Measurements from ENCODE around the gene PSMC3.

Gene PSMC3

DNA sequence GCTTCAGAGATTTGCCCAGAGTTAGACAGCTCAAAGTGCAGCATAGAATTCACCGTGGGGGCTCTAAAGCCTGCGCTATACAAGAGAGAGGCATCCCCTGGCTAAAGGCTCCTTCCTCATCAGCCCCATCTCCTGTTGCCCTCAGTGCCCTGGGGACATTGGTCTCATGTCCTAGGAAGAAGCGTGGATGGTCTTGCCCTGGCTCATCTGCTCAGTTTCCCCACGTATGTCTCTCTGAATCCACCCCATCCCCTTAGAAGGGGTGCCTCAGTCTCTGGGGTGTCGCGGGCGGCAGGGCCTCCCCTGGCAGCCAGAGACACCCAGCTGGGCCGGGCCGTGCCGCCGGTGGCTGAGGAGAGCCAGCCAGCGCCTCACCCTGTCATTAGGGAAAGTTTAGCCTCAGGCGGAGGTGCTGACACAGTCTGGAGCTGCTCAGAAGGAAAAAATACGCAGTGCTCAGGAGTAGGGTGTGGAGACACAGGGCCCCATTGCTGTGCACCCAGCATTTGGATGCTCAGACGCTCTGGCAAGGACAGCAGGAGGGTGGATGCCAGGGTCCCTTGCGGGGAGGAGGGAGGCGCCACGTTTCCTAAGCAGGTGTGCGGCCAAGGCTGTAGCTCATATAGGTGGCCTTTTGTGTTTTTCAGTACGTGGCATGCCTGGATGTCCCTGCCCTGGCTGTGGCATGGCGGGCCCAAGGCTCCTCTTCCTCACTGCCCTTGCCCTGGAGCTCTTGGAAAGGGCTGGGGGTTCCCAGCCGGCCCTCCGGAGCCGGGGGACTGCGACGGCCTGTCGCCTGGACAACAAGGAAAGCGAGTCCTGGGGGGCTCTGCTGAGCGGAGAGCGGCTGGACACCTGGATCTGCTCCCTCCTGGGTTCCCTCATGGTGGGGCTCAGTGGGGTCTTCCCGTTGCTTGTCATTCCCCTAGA lies 16.5 kb downstream of the PSMC3 start:
- no peak for TF ChIP-seq SIN3A (IDR thresholded peaks at IDR 0.05; ENCODE audit: borderline replicate concordance, insufficient read depth, low read length)
- TF ChIP-seq TAF1 (IDR thresholded peaks at IDR 0.05; ENCODE audit: borderline replicate concordance, insufficient read depth, low read length), result no peak
- no peak for TF ChIP-seq POLR2AphosphoS5 (IDR thresholded peaks at IDR 0.05; ENCODE audit: low read depth, low read length)
- TF ChIP-seq, protein P1, sequence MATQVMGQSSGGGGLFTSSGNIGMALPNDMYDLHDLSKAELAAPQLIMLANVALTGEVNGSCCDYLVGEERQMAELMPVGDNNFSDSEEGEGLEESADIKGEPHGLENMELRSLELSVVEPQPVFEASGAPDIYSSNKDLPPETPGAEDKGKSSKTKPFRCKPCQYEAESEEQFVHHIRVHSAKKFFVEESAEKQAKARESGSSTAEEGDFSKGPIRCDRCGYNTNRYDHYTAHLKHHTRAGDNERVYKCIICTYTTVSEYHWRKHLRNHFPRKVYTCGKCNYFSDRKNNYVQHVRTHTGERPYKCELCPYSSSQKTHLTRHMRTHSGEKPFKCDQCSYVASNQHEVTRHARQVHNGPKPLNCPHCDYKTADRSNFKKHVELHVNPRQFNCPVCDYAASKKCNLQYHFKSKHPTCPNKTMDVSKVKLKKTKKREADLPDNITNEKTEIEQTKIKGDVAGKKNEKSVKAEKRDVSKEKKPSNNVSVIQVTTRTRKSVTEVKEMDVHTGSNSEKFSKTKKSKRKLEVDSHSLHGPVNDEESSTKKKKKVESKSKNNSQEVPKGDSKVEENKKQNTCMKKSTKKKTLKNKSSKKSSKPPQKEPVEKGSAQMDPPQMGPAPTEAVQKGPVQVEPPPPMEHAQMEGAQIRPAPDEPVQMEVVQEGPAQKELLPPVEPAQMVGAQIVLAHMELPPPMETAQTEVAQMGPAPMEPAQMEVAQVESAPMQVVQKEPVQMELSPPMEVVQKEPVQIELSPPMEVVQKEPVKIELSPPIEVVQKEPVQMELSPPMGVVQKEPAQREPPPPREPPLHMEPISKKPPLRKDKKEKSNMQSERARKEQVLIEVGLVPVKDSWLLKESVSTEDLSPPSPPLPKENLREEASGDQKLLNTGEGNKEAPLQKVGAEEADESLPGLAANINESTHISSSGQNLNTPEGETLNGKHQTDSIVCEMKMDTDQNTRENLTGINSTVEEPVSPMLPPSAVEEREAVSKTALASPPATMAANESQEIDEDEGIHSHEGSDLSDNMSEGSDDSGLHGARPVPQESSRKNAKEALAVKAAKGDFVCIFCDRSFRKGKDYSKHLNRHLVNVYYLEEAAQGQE (IDR thresholded peaks at IDR 0.05; ENCODE audit: insufficient read depth in 1 of 2, low read depth in 2 of 2, low read length in 2 of 2), result no peak
- TF ChIP-seq FOXP2 (optimal IDR thresholded peaks at IDR 0.05; ENCODE audit: borderline replicate concordance, extremely low read depth, extremely low read length, insufficient read depth), result no peak

DNA sequence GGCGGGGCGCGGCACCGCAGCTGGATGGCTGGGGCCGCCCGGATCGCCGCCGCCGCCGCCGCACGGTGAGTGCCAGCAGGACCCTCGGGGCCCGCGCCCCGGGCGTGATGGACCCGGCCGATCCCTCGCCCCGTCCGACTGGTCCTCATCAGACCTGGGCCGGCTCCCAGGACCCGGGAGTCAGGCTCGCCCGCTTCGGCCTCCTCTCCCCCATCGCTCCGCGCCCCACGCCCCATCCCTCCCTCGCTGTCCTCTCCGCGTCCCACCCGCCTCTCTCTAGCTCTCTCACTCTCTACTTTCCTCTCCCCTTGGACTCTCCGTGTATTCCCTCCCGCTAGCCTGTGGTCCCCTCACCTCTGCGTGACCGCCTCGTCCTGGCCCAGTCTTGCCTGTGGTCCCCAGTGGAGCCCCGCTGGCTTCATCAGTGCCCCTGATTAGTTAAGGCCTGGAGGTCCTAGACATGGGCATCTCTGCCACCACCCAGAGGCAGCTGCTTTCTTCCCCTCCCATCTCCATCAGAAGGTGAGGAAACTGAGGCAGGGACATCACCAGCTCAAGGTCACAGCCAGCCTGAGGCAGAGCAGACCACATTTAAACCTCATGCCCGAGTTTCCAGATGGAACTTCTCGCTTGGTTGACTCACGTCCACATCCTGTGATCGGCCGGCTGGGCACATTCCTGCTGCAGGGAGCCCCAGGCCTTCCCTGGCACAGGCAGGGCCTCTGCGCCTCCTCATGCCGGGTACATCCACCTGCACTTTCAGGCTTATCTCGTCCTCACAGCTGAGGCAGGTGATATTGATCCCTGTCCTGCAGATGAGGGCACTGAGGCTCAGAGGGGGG lies 17.4 kb downstream of the PSMC3 start:
- TF ChIP-seq SIN3A (IDR thresholded peaks at IDR 0.05; ENCODE audit: borderline replicate concordance, insufficient read depth, low read length) (no peak), TAF1 (IDR thresholded peaks at IDR 0.05; ENCODE audit: borderline replicate concordance, insufficient read depth, low read length) (no peak), POLR2AphosphoS5 (IDR thresholded peaks at IDR 0.05; ENCODE audit: low read depth, low read length) (no peak), FOXP2 (optimal IDR thresholded peaks at IDR 0.05; ENCODE audit: borderline replicate concordance, extremely low read depth, extremely low read length, insufficient read depth) (no peak)
- TF ChIP-seq, protein P1 (IDR thresholded peaks at IDR 0.05; ENCODE audit: insufficient read depth in 1 of 2, low read depth in 2 of 2, low read length in 2 of 2), result no peak

DNA sequence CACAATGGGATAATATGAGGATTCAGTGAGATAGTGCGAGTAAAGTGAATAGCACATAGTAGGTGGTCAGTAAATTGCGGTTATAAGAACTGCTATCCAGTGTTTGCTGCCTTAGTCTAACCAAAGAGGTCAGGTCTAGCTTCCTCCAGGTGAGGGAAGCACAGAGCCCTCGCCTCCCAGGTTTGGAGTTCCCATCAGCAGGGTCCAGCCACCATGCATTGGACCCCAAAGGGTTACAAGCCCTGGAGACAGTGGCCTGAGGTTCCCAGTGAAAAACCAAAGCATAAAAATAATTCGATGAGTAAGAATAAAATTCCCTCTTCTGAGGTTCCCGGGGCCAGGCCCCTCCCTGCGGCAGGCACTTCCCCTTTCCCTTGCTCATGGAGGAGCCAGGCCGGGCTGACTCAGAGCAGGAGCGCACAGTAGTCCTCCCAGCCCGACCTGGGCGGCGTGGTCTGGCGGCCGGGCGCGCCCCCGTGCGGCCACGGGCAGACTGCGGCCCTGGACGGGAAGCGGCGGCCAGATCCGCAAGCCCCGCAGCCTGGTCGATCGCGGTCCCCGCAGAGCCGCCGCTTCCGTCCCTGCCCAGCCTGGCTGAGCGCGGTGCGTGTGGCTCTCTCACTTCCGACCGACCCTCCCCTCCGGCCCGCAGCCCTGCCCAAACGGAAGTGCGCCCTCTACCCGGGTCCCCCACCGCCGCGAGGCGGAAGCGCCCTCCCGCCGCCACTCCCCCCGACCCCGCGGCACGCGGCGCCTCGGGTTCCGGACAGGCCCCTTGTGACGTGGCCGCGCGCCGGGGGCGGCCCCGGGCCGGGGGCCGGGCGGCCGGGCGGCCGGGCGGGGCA lies 18.3 kb downstream of the PSMC3 start, which contains the start of gene SLC39A13:
Gene SLC39A13, plus strand, starts transcription at position 845 of the 845 bp plus-strand sequence. CDS start 1,505 bp downstream, outside the sequence.
- TF ChIP-seq POLR2AphosphoS5 (IDR thresholded peaks at IDR 0.05; ENCODE audit: low read depth, low read length), result peak; percentile 62; the same call in 1 of the 2 replicates
- peak; percentile 70; the same call in 1 of the 2 replicates for TF ChIP-seq TAF1 (IDR thresholded peaks at IDR 0.05; ENCODE audit: borderline replicate concordance, insufficient read depth, low read length)
- TF ChIP-seq FOXP2 (optimal IDR thresholded peaks at IDR 0.05; ENCODE audit: borderline replicate concordance, extremely low read depth, extremely low read length, insufficient read depth), result no peak
- TF ChIP-seq, protein P1 (IDR thresholded peaks at IDR 0.05; ENCODE audit: insufficient read depth in 1 of 2, low read depth in 2 of 2, low read length in 2 of 2), result peak in 1 of 2 experiments; percentile 62; a peak in 1 of 4 replicates
- TF ChIP-seq SIN3A (IDR thresholded peaks at IDR 0.05; ENCODE audit: borderline replicate concordance, insufficient read depth, low read length), result no peak

DNA sequence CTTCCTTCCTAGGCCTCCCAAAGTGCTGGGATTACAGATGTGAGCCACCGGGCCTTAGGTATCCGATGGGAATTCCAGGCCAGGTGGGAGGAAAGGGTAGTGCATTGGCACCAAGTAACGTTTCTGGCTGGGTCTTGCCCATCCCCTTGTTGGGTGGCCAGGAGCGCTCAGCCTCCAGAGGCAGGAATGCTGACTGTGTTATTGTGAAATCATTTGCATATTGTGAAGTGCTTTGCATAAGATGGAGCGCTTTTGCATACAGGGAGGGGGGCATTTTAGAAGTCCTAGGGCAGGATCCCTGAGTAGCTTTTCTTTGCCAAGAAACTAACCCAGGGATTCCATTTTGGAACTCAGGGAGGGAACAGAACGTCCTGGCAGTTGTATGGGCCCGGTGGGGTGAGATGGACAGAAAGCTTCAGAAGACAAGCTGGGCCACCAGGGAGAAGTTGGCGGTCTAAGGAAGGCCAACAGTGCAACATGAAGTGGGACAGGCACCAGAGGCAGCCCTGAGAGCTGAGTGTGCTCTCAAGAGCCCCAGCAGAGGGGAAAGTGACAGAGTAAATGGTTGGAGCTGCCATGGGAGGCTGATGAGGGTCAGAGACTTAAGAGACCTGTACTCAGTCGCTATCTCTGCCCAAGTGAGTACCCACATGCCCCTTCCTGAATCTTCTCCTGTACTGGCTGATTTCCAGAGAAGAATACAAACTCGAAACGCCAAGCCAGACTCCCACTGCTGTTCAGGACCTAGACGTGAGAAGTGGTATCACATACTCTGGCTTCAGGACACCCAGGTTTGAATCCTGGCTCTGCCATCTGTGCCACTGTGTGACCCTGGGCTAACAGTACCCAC lies 19.1 kb downstream of the PSMC3 start:
- TF ChIP-seq SIN3A (IDR thresholded peaks at IDR 0.05; ENCODE audit: borderline replicate concordance, insufficient read depth, low read length) (no peak), POLR2AphosphoS5 (IDR thresholded peaks at IDR 0.05; ENCODE audit: low read depth, low read length) (no peak), FOXP2 (optimal IDR thresholded peaks at IDR 0.05; ENCODE audit: borderline replicate concordance, extremely low read depth, extremely low read length, insufficient read depth) (no peak), TAF1 (IDR thresholded peaks at IDR 0.05; ENCODE audit: borderline replicate concordance, insufficient read depth, low read length) (no peak)
- TF ChIP-seq, protein P1 (IDR thresholded peaks at IDR 0.05; ENCODE audit: insufficient read depth in 1 of 2, low read depth in 2 of 2, low read length in 2 of 2), result no peak
